PC-3 (cell line): Measurements from ENCODE around the gene PTOV1. TPM values are rescaled to one million over a fixed set of nuclear protein-coding genes. Genes with fewer than 3 reads are reported as not detected.

ENCODE experiments used
- ATAC-seq: fragments of 200-7000 bp; cut with Tn5 transposase; 2 replicates; pipeline ENCODE4 v1.9.1; 2020; ENCODE audit warnings: mild to moderate bottlenecking, moderate library complexity
- BruUV-seq: library from RNA; stranded (reverse); fragments of 400-500 nt; replicated peaks from 2 replicates; lab custom pipeline; 2021; lab: Mats Ljungman, UMichigan
- CTCF ChIA-PET: fragments of 300-600 bp; sonication (Branson Sonifier 250); formaldehyde crosslinking; loops from one replicate; lab custom pipeline; 2022; ENCODE audit warnings: antibody characterized with exemption; lab: Charles Lee
- POLR2A ChIA-PET: fragments of 300-600 bp; sonication (Branson Sonifier 250); formaldehyde crosslinking; loops from one replicate; lab custom pipeline; 2022; ENCODE audit warnings: antibody characterized with exemption; ENCODE audit not compliant: unreplicated experiment; lab: Charles Lee
- DNase-seq: peaks from one replicate; pipeline ENCODE4 v3.0.0-alpha.2; 2015
- H2AFZ ChIP-seq: fragments of 300-600 bp; sonication (generic); 2 replicates; pipeline ENCODE4 v1.6.0; 2016; ENCODE audit warnings: antibody characterized with exemption, low read length
- H3F3A ChIP-seq: fragments of 300-600 bp; sonication (generic); one replicate; pipeline ENCODE4 v1.6.0; 2017; ENCODE audit warnings: antibody characterized with exemption, low read length, control low read depth, mild to moderate bottlenecking; ENCODE audit not compliant: unreplicated experiment
- H3K27ac ChIP-seq: fragments of 300-600 bp; sonication (generic); 2 replicates; pipeline ENCODE4 v1.5.1; 2016; ENCODE audit warnings: mild to moderate bottlenecking, low read length
- H3K27me3 ChIP-seq: fragments of 300-600 bp; sonication (generic); 2 replicates; pipeline ENCODE4 v1.6.1; 2016; ENCODE audit warnings: low read length, mixed read lengths
- H3K36me3 ChIP-seq: fragments of 300-600 bp; sonication (generic); 2 replicates; pipeline ENCODE4 v1.6.1; 2016; ENCODE audit warnings: low read depth, mixed run types, low read length, mixed read lengths
- H3K4me1 ChIP-seq: fragments of 300-600 bp; sonication (generic); 2 replicates; pipeline ENCODE4 v1.5.1; 2016; ENCODE audit warnings: low read length; ENCODE audit not compliant: insufficient read depth
- H3K4me2 ChIP-seq: fragments of 300-600 bp; sonication (generic); 2 replicates; pipeline ENCODE4 v1.6.0; 2016; ENCODE audit warnings: low read length
- H3K4me3 ChIP-seq: fragments of 300-600 bp; sonication (generic); 2 replicates; pipeline ENCODE4 v1.5.1; 2016; ENCODE audit warnings: mild to moderate bottlenecking, low read length, mixed read lengths
- H3K79me2 ChIP-seq: fragments of 300-600 bp; sonication (generic); 2 replicates; pipeline ENCODE4 v1.6.1; 2017; ENCODE audit warnings: low read length, mixed read lengths
- H3K9ac ChIP-seq: fragments of 300-600 bp; sonication (generic); 2 replicates; pipeline ENCODE4 v1.6.0; 2016; ENCODE audit warnings: mild to moderate bottlenecking, low read length
- H3K9me2 ChIP-seq: fragments of 300-600 bp; sonication (generic); replicated peaks from 2 replicates; pipeline ENCODE4 v1.6.1; 2016; ENCODE audit warnings: mixed run types, low read length, mixed read lengths
- H3K9me3 ChIP-seq: fragments of 300-600 bp; sonication (generic); 2 replicates; pipeline ENCODE4 v1.6.1; 2016; ENCODE audit warnings: low read length, mixed read lengths
- H4K20me1 ChIP-seq: fragments of 300-600 bp; sonication (generic); 2 replicates; pipeline ENCODE4 v1.6.1; 2016; ENCODE audit warnings: low read length, mixed read lengths
- CTCF ChIP-seq: fragments of 300-600 bp; sonication (generic); conservative IDR thresholded peaks from 2 replicates; pipeline ENCODE4 v1.5.1; 2017; ENCODE audit warnings: antibody characterized with exemption, low read depth, mild to moderate bottlenecking, low read length
- EZH2 ChIP-seq: fragments of 300-600 bp; sonication (generic); IDR thresholded peaks from one replicate; pipeline ENCODE4 v1.6.1; 2017; ENCODE audit warnings: antibody characterized with exemption, mild to moderate bottlenecking, low read length; ENCODE audit not compliant: unreplicated experiment
- EZH2phosphoT487 ChIP-seq: fragments of 300-600 bp; sonication (generic); IDR thresholded peaks from 2 replicates; pipeline ENCODE4 v1.6.1; 2018; ENCODE audit warnings: mild to moderate bottlenecking, antibody characterized with exemption, low read length, borderline replicate concordance
- intact Hi-C: fragments of 100-400 bp; cut with micrococcal nuclease; formaldehyde crosslinking; loops from 2 replicates; pipeline ENCODE4 v1.9.0; 2023
- total RNA-seq: library from RNA; depleted of rRNA; stranded (reverse); fragments of >200 nt; gene quantifications from 2 replicates; pipeline ENCODE4 v1.2.3, GENCODE V29; 2014

Gene PTOV1
- total RNA-seq, 1 experiment from 2014 or later = 148 TPM

GRCh38 chr19:49854378-49855263, 3.7 kb downstream of the PTOV1 start:
- ATAC-seq (no peak), DNase-seq (no peak)
- Histone ChIP-seq H2AFZ (no peak overlapping the region), H3K4me3 (no peak overlapping the region), H3K27me3 (no peaks in the 10 kb centered on the region), H3K36me3 (peaks cover 22% of the 10 kb centered on the region; the same call in 1 of the 2 replicates), H3F3A (peaks cover 5% of the 10 kb centered on the region), H3K9me2 (no peaks in the 10 kb centered on the region), H3K4me2 (no peak overlapping the region), H4K20me1 (peaks cover 29% of the 10 kb centered on the region; the same call in 1 of the 2 replicates), H3K9ac (no peak overlapping the region), H3K9me3 (no peaks in the 10 kb centered on the region), H3K79me2 (peaks cover 34% of the 10 kb centered on the region), H3K27ac (no peak overlapping the region), H3K4me1 (peaks cover 19% of the 10 kb centered on the region)
- intact Hi-C loops = loop anchor here (5.0 kb wide), 1 partner anchor 87 kb away; the partner anchor contains the start of gene AP2A1
- TF ChIP-seq EZH2phosphoT487 (no peak), EZH2 (no peak), CTCF (no peak)
- POLR2A ChIA-PET = no interaction called here
- no TSS peak for BruUV-seq
- CTCF ChIA-PET = no interaction called here

GRCh38 chr19:49855277-49855675, 4.3 kb downstream of the PTOV1 start:
- ChIA-PET POLR2A (no interaction called here), CTCF (no interaction called here)
- TF ChIP-seq EZH2phosphoT487 = no peak
- TF ChIP-seq EZH2 = no peak
- TF ChIP-seq CTCF = no peak
- Histone ChIP-seq H3K79me2 (peaks cover 29% of the 10 kb centered on the region), H3K36me3 (peaks cover 27% of the 10 kb centered on the region), H3K4me2 (no peak overlapping the region), H3K9me3 (no peaks in the 10 kb centered on the region), H3K9me2 (no peaks in the 10 kb centered on the region), H3K4me1 (peaks cover 13% of the 10 kb centered on the region; the same call in 1 of the 2 replicates), H3K9ac (no peak overlapping the region), H3K4me3 (no peak overlapping the region), H3K27ac (no peak overlapping the region), H4K20me1 (peaks cover 29% of the 10 kb centered on the region; the same call in 1 of the 2 replicates), H3K27me3 (no peaks in the 10 kb centered on the region), H2AFZ (no peak overlapping the region), H3F3A (peaks cover 5% of the 10 kb centered on the region)
- BruUV-seq = no TSS peak
- intact Hi-C loops = no loop called here
- ATAC-seq (no peak), DNase-seq (no peak)
